NCI-H1048 (cell line): ENCODE measurements around the gene NPHP4.

Source experiments
- DNase-seq: peaks from one replicate; lab custom pipeline; 2025; lab: John Stamatoyannopoulos, UW

The NPHP4 gene

GRCh38 chr1:5949085-5949760 is 43.0 kb downstream of the NPHP4 start:
- DNase-seq = no peak

- DNase-seq = no peak
Measured at GRCh38 chr1:5948681-5949005, 43.6 kb downstream of the NPHP4 start.

GRCh38 chr1:5947978-5948680 is 44.1 kb downstream of the NPHP4 start:
- no peak for DNase-seq

- no peak for DNase-seq
Measured at GRCh38 chr1:5947071-5947821, 45.0 kb downstream of the NPHP4 start.

GRCh38 chr1:5945445-5945844 is 46.8 kb downstream of the NPHP4 start:
- no peak for DNase-seq

- no peak for DNase-seq
Measured at GRCh38 chr1:5944843-5945167, 47.4 kb downstream of the NPHP4 start.

- DNase-seq = no peak
Measured at GRCh38 chr1:5944154-5944842, 47.9 kb downstream of the NPHP4 start.

- no peak for DNase-seq
Measured at GRCh38 chr1:5943343-5944124, 48.7 kb downstream of the NPHP4 start.

GRCh38 chr1:5941671-5942070 is 50.6 kb downstream of the NPHP4 start:
- DNase-seq = no peak

GRCh38 chr1:5940723-5941407 is 51.4 kb downstream of the NPHP4 start:
- no peak for DNase-seq

- DNase-seq = no peak
Measured at GRCh38 chr1:5939271-5940170, 52.7 kb downstream of the NPHP4 start.

GRCh38 chr1:5938101-5938646 is 54.1 kb downstream of the NPHP4 start:
- DNase-seq = no peak

- DNase-seq = no peak
Measured at GRCh38 chr1:5937373-5937857, 54.8 kb downstream of the NPHP4 start.

GRCh38 chr1:5936621-5937372 is 55.4 kb downstream of the NPHP4 start:
- DNase-seq = no peak

- DNase-seq = no peak
Measured at GRCh38 chr1:5936126-5936525, 56.1 kb downstream of the NPHP4 start.

GRCh38 chr1:5935026-5935425 is 57.2 kb downstream of the NPHP4 start:
- no peak for DNase-seq

- DNase-seq = no peak
Measured at GRCh38 chr1:5934058-5934884, 58.0 kb downstream of the NPHP4 start.

GRCh38 chr1:5933676-5934057 is 58.6 kb downstream of the NPHP4 start:
- DNase-seq = no peak
